IMR-90 (cell line): ENCODE measurements around the gene SPAAR. TPM values are rescaled to one million over a fixed set of nuclear protein-coding genes. Genes with fewer than 3 reads are reported as not detected.

ENCODE experiments used
- ATAC-seq: fragments of 200-7000 bp; cut with Tn5 transposase; 2 replicates; pipeline ENCODE4 v1.9.1; 2020; ENCODE audit warnings: low read depth, mild to moderate bottlenecking, moderate library complexity
- BruUV-seq: library from RNA; stranded (reverse); fragments of 400-500 nt; replicated peaks from 2 replicates; lab custom pipeline; 2021; lab: Mats Ljungman, UMichigan
- CTCF ChIA-PET: fragments of 300-600 bp; formaldehyde crosslinking; extraction: SDS; loops from one replicate; lab custom pipeline; 2021; ENCODE audit warnings: antibody characterized with exemption; lab: Yijun Ruan, JAX
- POLR2A ChIA-PET: fragments of 300-600 bp; sonication (Branson Sonifier 250); formaldehyde crosslinking; loops from one replicate; lab custom pipeline; 2022; ENCODE audit warnings: antibody characterized with exemption; ENCODE audit not compliant: unreplicated experiment; lab: Charles Lee
- DNase-seq: peaks from one replicate; pipeline ENCODE4 v3.0.0; 2013
- H2AFZ ChIP-seq: replicated peaks from 2 replicates; pipeline ENCODE3; 2013; ENCODE audit warnings: low read length, mild to moderate bottlenecking; ENCODE audit not compliant: poor library complexity
- H2AK5ac ChIP-seq: 2 replicates; pipeline ENCODE4 v1.6.1; 2013; ENCODE audit warnings: low read depth, low read length, inconsistent platforms
- H2AK9ac ChIP-seq: replicated peaks from 2 replicates; pipeline ENCODE3; 2013; ENCODE audit warnings: mild to moderate bottlenecking, low read depth, low read length, moderate library complexity; ENCODE audit not compliant: poor library complexity
- H2BK120ac ChIP-seq: 2 replicates; pipeline ENCODE4 v1.6.1; 2013; ENCODE audit warnings: low read depth, low read length, inconsistent platforms
- H2BK15ac ChIP-seq: 3 replicates; pipeline ENCODE4 v1.6.1; 2013; ENCODE audit warnings: low read depth, low read length, inconsistent platforms
- H2BK20ac ChIP-seq: 2 replicates; pipeline ENCODE4 v1.6.1; 2013; ENCODE audit warnings: low read depth, mild to moderate bottlenecking, inconsistent platforms, low read length, moderate library complexity
- H2BK5ac ChIP-seq: 2 replicates; pipeline ENCODE4 v1.6.1; 2013; ENCODE audit warnings: mild to moderate bottlenecking, low read depth, low read length, inconsistent platforms; ENCODE audit not compliant: poor library complexity, severe bottlenecking
- H3K14ac ChIP-seq: replicated peaks from 2 replicates; pipeline ENCODE4 v1.6.1; 2013; ENCODE audit warnings: low read depth, low read length, inconsistent platforms
- H3K18ac ChIP-seq: 2 replicates; pipeline ENCODE4 v1.6.1; 2013; ENCODE audit warnings: low read depth, low read length, control low read depth
- H3K23ac ChIP-seq: 2 replicates; pipeline ENCODE4 v1.6.1; 2013; ENCODE audit warnings: low read depth, low read length, inconsistent platforms
- H3K27ac ChIP-seq: 2 replicates; pipeline ENCODE4 v1.5.1; 2013; ENCODE audit warnings: mild to moderate bottlenecking, control low read depth, low read length; ENCODE audit not compliant: insufficient read depth
- H3K27me3 ChIP-seq: 2 replicates; pipeline ENCODE4 v1.6.1; 2013; ENCODE audit warnings: low read length; ENCODE audit not compliant: control insufficient read depth, insufficient read depth
- H3K36me3 ChIP-seq: 2 replicates; pipeline ENCODE4 v1.6.1; 2013; ENCODE audit warnings: low read length, mixed read lengths; ENCODE audit not compliant: control insufficient read depth, insufficient read depth
- H3K4ac ChIP-seq: 2 replicates; pipeline ENCODE4 v1.6.1; 2013; ENCODE audit warnings: low read depth, low read length, inconsistent platforms
- H3K4me1 ChIP-seq: 2 replicates; pipeline ENCODE4 v1.6.1; 2013; ENCODE audit warnings: low read length, mixed read lengths; ENCODE audit not compliant: control insufficient read depth, insufficient read depth
- H3K4me2 ChIP-seq: 2 replicates; pipeline ENCODE4 v1.6.1; 2013; ENCODE audit warnings: low read depth, mild to moderate bottlenecking, control low read depth, low read length, moderate library complexity
- H3K4me3 ChIP-seq: 2 replicates; pipeline ENCODE4 v1.5.1; 2013; ENCODE audit warnings: low read depth, mild to moderate bottlenecking, control low read depth, low read length, moderate library complexity; ENCODE audit not compliant: insufficient read depth
- H3K56ac ChIP-seq: 2 replicates; pipeline ENCODE4 v1.6.1; 2013; ENCODE audit warnings: low read length, inconsistent platforms; ENCODE audit not compliant: insufficient read depth; ENCODE audit errors: extremely low read depth
- H3K79me1 ChIP-seq, 2 experiments: 2 replicates each; pipeline ENCODE4 v1.6.1; 2013; ENCODE audit warnings: low read length in 2 of 2, inconsistent platforms in 1 of 2, low read depth in 1 of 2
- H3K9ac ChIP-seq: 2 replicates; pipeline ENCODE4 v1.6.1; 2013; ENCODE audit warnings: low read depth, low read length, control low read depth
- H3K9me1 ChIP-seq: 2 replicates; pipeline ENCODE4 v1.6.1; 2013; ENCODE audit warnings: low read length, inconsistent platforms; ENCODE audit not compliant: insufficient read depth
- H3K9me3 ChIP-seq: 2 replicates; pipeline ENCODE4 v1.6.1; 2013; ENCODE audit warnings: low read length; ENCODE audit not compliant: control insufficient read depth, insufficient read depth
- H4K20me1 ChIP-seq: 2 replicates; pipeline ENCODE4 v1.6.1; 2013; ENCODE audit warnings: low read length, inconsistent platforms; ENCODE audit not compliant: insufficient read depth
- H4K5ac ChIP-seq: 2 replicates; pipeline ENCODE4 v1.6.1; 2013; ENCODE audit warnings: mild to moderate bottlenecking, low read depth, low read length, control low read depth
- H4K8ac ChIP-seq, 2 experiments: 2 replicates each; pipeline ENCODE4 v1.6.1; 2013; ENCODE audit warnings: low read depth in 2 of 2, low read length in 2 of 2, control low read depth in 1 of 2, inconsistent platforms in 1 of 2
- H4K91ac ChIP-seq: 2 replicates; pipeline ENCODE4 v1.6.1; 2013; ENCODE audit warnings: low read depth, low read length, inconsistent platforms; ENCODE audit not compliant: insufficient read depth
- BHLHE40 ChIP-seq: fragments of 150-350 bp; IDR thresholded peaks from 2 replicates; pipeline ENCODE4 v1.6.1; 2016; ENCODE audit warnings: mild to moderate bottlenecking, low read depth, low read length
- CEBPB ChIP-seq: IDR thresholded peaks from 2 replicates; pipeline ENCODE4 v1.6.1; 2012; ENCODE audit warnings: low read depth, low read length, improper control_type of control experiment
- CHD1 ChIP-seq: IDR thresholded peaks from 2 replicates; pipeline ENCODE4 v1.6.1; 2012; ENCODE audit warnings: low read depth, low read length, improper control_type of control experiment
- ELK1 ChIP-seq: fragments of 150-350 bp; IDR thresholded peaks from 2 replicates; pipeline ENCODE4 v1.6.1; 2016; ENCODE audit warnings: low read depth, mild to moderate bottlenecking, low read length, moderate library complexity, borderline replicate concordance
- FOS ChIP-seq: fragments of 150-350 bp; IDR thresholded peaks from 2 replicates; pipeline ENCODE4 v1.6.1; 2016; ENCODE audit warnings: low read depth, low read length
- MAFK ChIP-seq: IDR thresholded peaks from 2 replicates; pipeline ENCODE4 v1.6.1; 2012; ENCODE audit warnings: low read depth, low read length, improper control_type of control experiment
- MAZ ChIP-seq: IDR thresholded peaks from 2 replicates; pipeline ENCODE4 v1.6.1; 2012; ENCODE audit warnings: low read depth, mild to moderate bottlenecking, low read length, improper control_type of control experiment, moderate library complexity, borderline replicate concordance
- MXI1 ChIP-seq: IDR thresholded peaks from 2 replicates; pipeline ENCODE4 v1.6.1; 2012; ENCODE audit warnings: low read depth, mild to moderate bottlenecking, low read length, moderate library complexity, borderline replicate concordance
- NFE2L2 ChIP-seq: fragments of 150-350 bp; IDR thresholded peaks from 2 replicates; pipeline ENCODE4 v1.6.1; 2016; ENCODE audit warnings: low read depth, mild to moderate bottlenecking, low read length
- POLR2A ChIP-seq: IDR thresholded peaks from 2 replicates; pipeline ENCODE4 v1.6.1; 2012; ENCODE audit warnings: mild to moderate bottlenecking, low read depth, low read length
- RAD21 ChIP-seq: IDR thresholded peaks from 2 replicates; pipeline ENCODE4 v1.6.1; 2012; ENCODE audit warnings: low read length, improper control_type of control experiment
- RFX5 ChIP-seq: IDR thresholded peaks from 2 replicates; pipeline ENCODE4 v1.8.0; 2012; ENCODE audit warnings: low read depth, mild to moderate bottlenecking, low read length, moderate library complexity
- SMC3 ChIP-seq: fragments of 150-350 bp; IDR thresholded peaks from 2 replicates; pipeline ENCODE4 v1.6.1; 2016; ENCODE audit warnings: low read depth, mild to moderate bottlenecking, antibody characterized with exemption, low read length, moderate library complexity
- USF2 ChIP-seq: fragments of 150-350 bp; IDR thresholded peaks from 2 replicates; pipeline ENCODE4 v1.6.1; 2017; ENCODE audit warnings: mild to moderate bottlenecking, antibody characterized with exemption, low read length, low read depth
- WGBS, 2 experiments: methylation state at CpG; one replicate each; pipeline versions ENCODE4 v1.1.5 to v1.1.7; 2013; ENCODE audit warnings: missing lambda C conversion rate in 2 of 2; ENCODE audit not compliant: insufficient read length in 1 of 2; ENCODE audit errors: extremely low coverage in 2 of 2; 5-methylcytosine and 5-hydroxymethylcytosine counted together
- dilution Hi-C: fragments of 300-500 bp; cut with HindIII; formaldehyde crosslinking; loops from one replicate; pipeline ENCODE4 v1.14.3; 2018; ENCODE audit warnings: low sequenced_read_pairs; ENCODE audit not compliant: unreplicated experiment
- in situ Hi-C: fragments of 300-500 bp; cut with MboI; formaldehyde crosslinking; loops from 3 replicates; pipeline ENCODE4 v1.14.3; 2019; ENCODE audit warnings: low sequenced_read_pairs, inconsistent platforms, mixed read lengths
- intact Hi-C: fragments of 100-400 bp; cut with micrococcal nuclease; formaldehyde crosslinking; loops from 2 replicates; pipeline ENCODE4 v1.10.0; 2022
- polyA plus RNA-seq, 3 experiments: library from polyadenylated mRNA; depleted of rRNA; stranded (reverse); fragments of >200 nt; gene quantifications; 2 replicates each; pipeline ENCODE4 v1.2.3, GENCODE V29; 2012; ENCODE audit warnings: low replicate concordance in 1 of 3
- total RNA-seq: library from RNA; depleted of rRNA; stranded (reverse); fragments of >200 nt; gene quantifications from 2 replicates; pipeline ENCODE4 v1.2.3, GENCODE V29; 2012
- TF ChIP-seq, protein P1 (sequence below): conservative IDR thresholded peaks from 2 replicates; pipeline ENCODE4 v1.5.1; 2012; ENCODE audit warnings: mild to moderate bottlenecking, low read depth, low read length, improper control_type of control experiment

The SPAAR gene
- total and polyA plus RNA-seq, 2 of the 4 experiments (the other 2 are of a cell fraction), result 0.18 to 0.32 TPM

DNA sequence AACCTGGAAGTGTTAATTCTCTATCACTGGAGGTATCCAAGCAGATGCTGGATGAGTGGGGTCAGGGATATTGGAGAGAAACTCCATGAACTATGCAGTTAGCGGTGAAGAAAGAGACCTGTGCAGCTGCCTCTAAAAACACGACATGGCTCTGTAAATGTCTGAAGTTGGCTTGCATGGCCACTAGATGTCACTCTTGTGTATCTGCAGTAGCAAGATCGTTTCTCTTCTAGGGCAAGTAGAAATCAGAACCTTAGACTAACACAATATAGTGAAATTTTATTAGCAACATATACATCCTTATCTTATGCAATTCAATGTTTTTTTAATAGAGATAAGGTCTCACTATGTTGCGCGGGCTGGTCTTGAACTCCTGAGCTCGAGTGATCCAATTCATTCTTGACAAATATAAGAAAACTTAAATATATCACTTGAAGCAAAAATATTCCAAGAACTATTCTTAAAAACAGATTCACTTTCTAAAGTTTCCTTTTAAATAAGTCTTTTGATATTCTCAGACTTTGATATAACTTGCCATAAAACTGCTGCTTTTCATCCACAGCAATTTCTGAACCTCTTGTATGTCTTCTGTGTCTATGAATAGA is 45.8 kb downstream of the SPAAR start:
- dilution Hi-C loops, result no loop called here
- peak overlapping the region in 1 of 2 experiments; percentile 78; a peak in 2 of 4 replicates for H4K8ac ChIP-seq
- no peak overlapping the region for H3K18ac ChIP-seq
- no peak overlapping the region for H3K4me3 ChIP-seq
- in situ Hi-C loops, result no loop called here
- intact Hi-C loops, result loop anchor here (1.0 to 10.0 kb wide), 5 partner anchors 68 to 370 kb away; no protein-coding TSS in a partner anchor
- peak overlapping the region; percentile 13 for H2BK5ac ChIP-seq
- H2BK120ac ChIP-seq, result peak overlapping the region; percentile 71
- WGBS, 2 experiments, result no CpG with 5 or more reads among the region's 6 CpGs
- DNase-seq (peak; percentile 90), ATAC-seq (peak; percentile 91)
- H2AK9ac ChIP-seq, result no peak overlapping the region
- H3K14ac ChIP-seq, result no peak overlapping the region
- H4K5ac ChIP-seq, result no peak overlapping the region
- H2BK15ac ChIP-seq, result peak overlapping the region; percentile 60; the same call in 1 of the 3 replicates
- H2BK20ac ChIP-seq, result peak overlapping the region; percentile 83
- ChIA-PET CTCF (interaction anchor here (0.8 to 1.7 kb wide), 7 partner anchors 48 to 211 kb away, joined by 3 to 11 read pairs (median 4); no protein-coding TSS in a partner anchor), POLR2A (no interaction called here)
- H3K36me3 ChIP-seq, result no peaks in the 10 kb centered on the region
- no peak overlapping the region for H3K9ac ChIP-seq
- no peak overlapping the region for H3K56ac ChIP-seq
- BruUV-seq, result no TSS peak
- no peak overlapping the region for H3K27ac ChIP-seq
- peak overlapping the region; percentile 51; the same call in 1 of the 2 replicates for H3K4ac ChIP-seq
- H4K91ac ChIP-seq, result no peak overlapping the region
- H3K23ac ChIP-seq, result no peak overlapping the region
- no peaks in the 10 kb centered on the region for H3K27me3 ChIP-seq
- peak overlapping the region; percentile 60 for H2AFZ ChIP-seq
- no peak for TF ChIP-seq NFE2L2
- 0 out of 2 replicates have a peak, but pooled peaks have one; percentile 54 for TF ChIP-seq POLR2A
- 0 out of 2 replicates have a peak, but pooled peaks have one; percentile 4 for TF ChIP-seq CEBPB
- TF ChIP-seq USF2, result no peak
- TF ChIP-seq CHD1, result no peak
- peak; percentile 95 for TF ChIP-seq RAD21
- TF ChIP-seq FOS, result no peak
- peak; percentile 89 for TF ChIP-seq SMC3
- no peak for TF ChIP-seq MAZ
- no peak for TF ChIP-seq BHLHE40
- TF ChIP-seq, protein P1, sequence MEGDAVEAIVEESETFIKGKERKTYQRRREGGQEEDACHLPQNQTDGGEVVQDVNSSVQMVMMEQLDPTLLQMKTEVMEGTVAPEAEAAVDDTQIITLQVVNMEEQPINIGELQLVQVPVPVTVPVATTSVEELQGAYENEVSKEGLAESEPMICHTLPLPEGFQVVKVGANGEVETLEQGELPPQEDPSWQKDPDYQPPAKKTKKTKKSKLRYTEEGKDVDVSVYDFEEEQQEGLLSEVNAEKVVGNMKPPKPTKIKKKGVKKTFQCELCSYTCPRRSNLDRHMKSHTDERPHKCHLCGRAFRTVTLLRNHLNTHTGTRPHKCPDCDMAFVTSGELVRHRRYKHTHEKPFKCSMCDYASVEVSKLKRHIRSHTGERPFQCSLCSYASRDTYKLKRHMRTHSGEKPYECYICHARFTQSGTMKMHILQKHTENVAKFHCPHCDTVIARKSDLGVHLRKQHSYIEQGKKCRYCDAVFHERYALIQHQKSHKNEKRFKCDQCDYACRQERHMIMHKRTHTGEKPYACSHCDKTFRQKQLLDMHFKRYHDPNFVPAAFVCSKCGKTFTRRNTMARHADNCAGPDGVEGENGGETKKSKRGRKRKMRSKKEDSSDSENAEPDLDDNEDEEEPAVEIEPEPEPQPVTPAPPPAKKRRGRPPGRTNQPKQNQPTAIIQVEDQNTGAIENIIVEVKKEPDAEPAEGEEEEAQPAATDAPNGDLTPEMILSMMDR, result peak; percentile 91
- TF ChIP-seq MXI1, result no peak
- TF ChIP-seq RFX5, result no peak
- TF ChIP-seq MAFK, result no peak
- no peak for TF ChIP-seq ELK1
- peaks cover 9% of the 10 kb centered on the region for H3K9me1 ChIP-seq
- H2AK5ac ChIP-seq, result 0 out of 2 replicates have a peak overlapping the region, but pooled peaks have one; percentile 40
- no peaks in the 10 kb centered on the region for H4K20me1 ChIP-seq
- H3K4me1 ChIP-seq, result peaks cover 13% of the 10 kb centered on the region
- no peaks in the 10 kb centered on the region; a peak in 1 of 4 replicates for H3K79me1 ChIP-seq
- H3K9me3 ChIP-seq, result no peaks in the 10 kb centered on the region
- no peak overlapping the region for H3K4me2 ChIP-seq
